ENCODE results near the gene CCT8L2.
"Not testable (repeated sequence)": the region's sequence is repeated elsewhere in the genome, so short reads cannot be mapped to it uniquely, and the experiment has no call there.

Gene CCT8L2

GRCh38 chr22:16557511-16557910, 35.1 kb downstream of the CCT8L2 start:
- DNase-seq, result not testable (repeated sequence)

- not testable (repeated sequence) for DNase-seq
These were observed 37.3 kb downstream of the CCT8L2 start for GRCh38 chr22:16555077-16555994.

- not testable (repeated sequence) for DNase-seq
These were observed 49.3 kb downstream of the CCT8L2 start for GRCh38 chr22:16543310-16543709.

All from activated effector memory CD4-positive, alpha-beta T cell treated with anti-CD3 and anti-CD28 coated beads, Interleukin-2, amount 50 U/mL, for 16 hours (primary cell).